ENCODE measurements around the gene PRR5L. TPM values are rescaled to one million over a fixed set of nuclear protein-coding genes. Genes with fewer than 3 reads are reported as not detected.

The PRR5L gene
- total and polyA plus RNA-seq, 7 donors, result 3.3 to 105 (median 11.9) TPM

- Histone ChIP-seq H3K4me1 (peaks cover 0 to 32% (median 13%) of the 10 kb centered on the region in 4 donors), H3K36me3 (no peaks in the 10 kb centered on the region), H3K4me3 (no peak overlapping the region), H3K27me3 (no peaks in the 10 kb centered on the region), H3K9me3 (no peaks in the 10 kb centered on the region), H3K27ac (peak overlapping the region in 2 of 4 donors; percentile 92 to 93)
- TF ChIP-seq EP300 (IDR thresholded peaks at IDR 0.05) (no peak), CTCF (IDR thresholded peaks at IDR 0.05) (no peak), POLR2A (IDR thresholded peaks at IDR 0.05) (no peak), POLR2AphosphoS5 (IDR thresholded peaks at IDR 0.05) (no peak)
- DNase-seq, result no peak
- intact Hi-C loops (cut with DNase I), result no loop called here
- 51 to 66% methylated on average over 7 of the region's 7 CpGs for WGBS, 2 donors
These were observed 211.9 kb downstream of the PRR5L start for GRCh38 chr11:36507824-36508489.

GRCh38 chr11:36508743-36509142 is 212.7 kb downstream of the PRR5L start:
- no peak for DNase-seq
- peaks cover 0 to 29% (median 13%) of the 10 kb centered on the region in 4 donors for H3K4me1 ChIP-seq
- H3K27ac ChIP-seq, result peak overlapping the region; percentile 85 to 94 (median 92)
- WGBS, 2 donors, result 14 to 36% methylated on average over 3 of the region's 3 CpGs
- no peaks in the 10 kb centered on the region for H3K9me3 ChIP-seq
- TF ChIP-seq CTCF (IDR thresholded peaks at IDR 0.05), result no peak
- TF ChIP-seq EP300 (IDR thresholded peaks at IDR 0.05), result no peak
- no peak for TF ChIP-seq POLR2AphosphoS5 (IDR thresholded peaks at IDR 0.05)
- TF ChIP-seq POLR2A (IDR thresholded peaks at IDR 0.05), result no peak
- peak overlapping the region; percentile 59 to 98 (median 86) for H3K4me3 ChIP-seq
- no peaks in the 10 kb centered on the region for H3K36me3 ChIP-seq
- intact Hi-C loops (cut with DNase I), result no loop called here
- no peaks in the 10 kb centered on the region for H3K27me3 ChIP-seq

- peaks cover 0 to 29% (median 13%) of the 10 kb centered on the region in 4 donors for H3K4me1 ChIP-seq
- H3K9me3 ChIP-seq, result peaks cover 0 to 3% (median 0%) of the 10 kb centered on the region in 4 donors
- H3K27ac ChIP-seq, result peak overlapping the region; percentile 85 to 94 (median 92)
- peak overlapping the region; percentile 59 to 98 (median 86) for H3K4me3 ChIP-seq
- no peak for TF ChIP-seq POLR2AphosphoS5 (IDR thresholded peaks at IDR 0.05)
- no peak for TF ChIP-seq POLR2A (IDR thresholded peaks at IDR 0.05)
- no peak for TF ChIP-seq EP300 (IDR thresholded peaks at IDR 0.05)
- no peak for TF ChIP-seq CTCF (IDR thresholded peaks at IDR 0.05)
- intact Hi-C loops (cut with DNase I), result no loop called here
- H3K36me3 ChIP-seq, result no peaks in the 10 kb centered on the region
- no peaks in the 10 kb centered on the region for H3K27me3 ChIP-seq
- DNase-seq, result no peak
- WGBS, 2 donors, result 0 to 1% methylated on average over 15 of the region's 15 CpGs
These were observed 213.1 kb downstream of the PRR5L start for GRCh38 chr11:36509201-36509639.

- H3K27ac ChIP-seq, result peak within 1 kb of the TSS; percentile 85 to 94 (median 92)
- no peaks in the 10 kb centered on the region for H3K27me3 ChIP-seq
- no peaks in the 10 kb centered on the region for H3K36me3 ChIP-seq
- intact Hi-C loops (cut with DNase I), result no loop called here
- H3K4me3 ChIP-seq, result peak within 1 kb of the TSS; percentile 59 to 98 (median 86)
- 0 to 1% methylated on average over 81 of the region's 81 CpGs for WGBS, 2 donors
- TF ChIP-seq EP300 (IDR thresholded peaks at IDR 0.05), result no peak
- TF ChIP-seq POLR2A (IDR thresholded peaks at IDR 0.05), result peak; percentile 77 to 81
- TF ChIP-seq POLR2AphosphoS5 (IDR thresholded peaks at IDR 0.05), result peak; percentile 89 to 98 (median 93)
- peak; percentile 77 to 97 (median 81) for TF ChIP-seq CTCF (IDR thresholded peaks at IDR 0.05)
- peaks cover 0 to 4% (median 0%) of the 10 kb centered on the region in 4 donors for H3K9me3 ChIP-seq
- DNase-seq, result peak; percentile 91
- peaks cover 0 to 29% (median 13%) of the 10 kb centered on the region in 4 donors for H3K4me1 ChIP-seq
These were observed 213.9 kb downstream of the PRR5L start, which contains the start of gene TRAF6 for GRCh38 chr11:36509694-36510593. Gene TRAF6, minus strand, starts transcription at chr11:36510272. Its CDS starts 8,757 bp downstream, at chr11:36501515.

Data from sigmoid colon (tissue), 7 donors.